Diencephalon (tissue), 1 donor: Measurements from ENCODE around the gene VPS33B. TPM values are rescaled to one million over a fixed set of nuclear protein-coding genes. Genes with fewer than 3 reads are reported as not detected.

ENCODE experiments used
- small RNA-seq: library from RNA; depleted of rRNA; stranded (forward); fragments of <200 nt; gene quantifications from one replicate; pipeline ENCODE3, GENCODE V24; 2014
- total RNA-seq: library from RNA; depleted of rRNA; stranded (reverse); fragments of >200 nt; gene quantifications from one replicate; pipeline ENCODE4 v1.2.3, GENCODE V29; 2014

VPS33B gene
- 12.9 TPM for total RNA-seq

GRCh38 chr15:91022075-91022831 is at the start of gene VPS33B:
VPS33B (minus strand) TSS chr15:91022594; CDS start chr15:91022249, 345 bp downstream.

GRCh38 chr15:90994417-90995311 is 27.7 kb downstream of the VPS33B start, which contains the start of gene PRC1:
PRC1 (minus strand) TSS chr15:90994535; CDS start chr15:90994417, 118 bp downstream.

DNA sequence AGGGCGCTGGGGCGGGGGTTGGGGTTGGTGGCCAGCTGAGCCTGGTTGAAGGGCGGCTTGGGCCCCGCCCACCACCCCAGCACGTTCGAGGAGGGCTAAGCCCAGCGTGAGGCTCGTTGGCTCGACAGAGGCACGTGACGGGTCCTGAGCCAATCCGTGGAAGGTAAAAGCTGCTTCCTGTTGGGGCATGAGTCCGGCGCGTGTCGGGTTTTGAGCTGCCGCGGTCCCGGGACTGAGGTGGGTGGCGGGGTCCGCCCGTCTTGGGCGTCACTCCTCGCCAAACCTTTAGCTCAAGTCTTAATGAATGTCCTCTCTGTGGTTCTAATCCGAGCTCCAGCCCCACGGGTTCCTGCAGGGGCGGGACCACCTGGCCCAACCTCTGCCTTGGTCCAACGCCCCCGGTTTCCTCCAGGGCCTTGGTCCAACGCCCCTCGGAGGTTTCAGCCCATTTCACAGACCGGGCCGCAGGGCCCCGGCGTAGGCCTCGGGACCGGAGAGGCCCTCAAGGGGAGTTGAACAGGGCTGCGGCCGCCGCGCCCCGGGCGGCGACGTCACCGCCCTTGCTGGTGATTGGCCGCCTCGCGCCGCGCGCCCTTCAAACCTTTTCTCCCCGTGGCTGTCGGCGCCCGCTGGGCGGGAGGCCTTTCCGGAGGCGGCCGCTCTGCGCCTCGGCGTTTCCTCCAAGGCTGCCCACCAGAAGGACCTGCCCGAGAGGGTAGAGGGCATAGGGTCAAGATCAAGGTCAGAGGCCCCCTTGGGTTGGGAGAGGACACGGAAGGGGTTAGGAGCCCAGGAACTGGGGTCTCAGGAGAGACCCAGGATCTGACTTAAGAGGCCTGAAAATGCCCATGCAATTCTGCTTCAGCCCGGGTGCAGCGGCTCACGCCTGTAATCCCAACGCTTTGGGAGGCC is 67.4 kb downstream of the VPS33B start, which contains the start of gene RCCD1:
RCCD1 (plus strand) TSS at position 173 of the 912 bp plus-strand sequence. CDS start 1,851 bp downstream, outside the sequence.

Small RNA genes within 50 kb of the gene (small RNA-seq; reads per million reads assigned to genes)
- gene RF00019, result not detected

Other genes starting within 250 kb of the VPS33B start
- gene FURIN, start 154.0 kb downstream of the VPS33B start, total RNA-seq, result 9.9 TPM
- 6.0 TPM for gene FES, start 138.1 kb downstream of the VPS33B start, total RNA-seq
- 45.0 TPM for gene MAN2A2, start 119.3 kb downstream of the VPS33B start, total RNA-seq
- 14.5 TPM for gene HDDC3, start 90.0 kb downstream of the VPS33B start, total RNA-seq
- gene UNC45A, start 87.3 kb downstream of the VPS33B start, total RNA-seq, result 33.9 TPM
- gene RCCD1, start 67.7 kb downstream of the VPS33B start, total RNA-seq, result 16.4 TPM
- 33.0 TPM for gene PRC1, start 28.1 kb downstream of the VPS33B start, total RNA-seq
- gene SV2B, start 77.7 kb upstream of the VPS33B start, total RNA-seq, result 30.2 TPM